TTC549 (cell line): ENCODE measurements around the gene SPON2.

Experiments used
- FAIRE-seq: peaks from 2 replicates; lab custom pipeline; 2012; peaks lifted over from hg19 to GRCh38; lab: Jason Lieb, UNC

Gene SPON2

GRCh38 chr4:1172228-1172851, at the start of gene SPON2:
Gene SPON2 (minus strand): TSS chr4:1172583.
- FAIRE-seq = no peak

DNA sequence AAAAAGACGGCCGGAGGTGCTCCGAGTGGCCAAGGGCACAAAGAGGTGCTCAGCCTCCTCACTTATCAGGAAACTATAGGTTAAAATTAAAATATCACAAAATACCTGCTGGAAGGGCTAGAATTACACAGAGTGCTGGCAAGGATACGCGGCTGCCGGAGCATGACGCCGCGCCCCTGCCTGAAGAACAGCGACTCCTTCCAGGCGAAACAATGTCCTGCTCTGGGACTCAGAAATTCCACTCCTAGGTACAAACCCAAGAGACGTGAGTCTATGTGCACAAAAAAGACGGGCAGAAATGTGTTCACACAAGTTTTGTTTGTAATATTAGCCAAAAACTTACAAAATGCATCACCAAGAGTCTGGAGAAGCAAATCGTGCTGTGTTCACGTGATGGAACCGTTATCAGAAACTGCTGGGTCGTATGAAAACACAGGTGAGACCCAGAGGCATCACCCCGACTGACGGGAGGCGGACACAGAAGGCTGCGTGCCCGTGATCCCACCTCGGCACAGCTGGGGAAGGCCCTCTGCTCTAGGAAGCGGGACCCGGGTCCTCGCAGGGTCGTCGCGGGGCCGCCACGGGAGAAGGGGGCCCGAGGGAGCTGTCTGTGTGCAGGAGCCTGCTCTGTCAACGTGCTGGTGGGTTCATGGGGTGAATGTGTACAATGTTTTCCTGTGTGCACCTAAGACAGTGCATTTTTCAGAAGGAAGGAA, 48.9 kb upstream of the SPON2 start:
- no peak for FAIRE-seq

DNA sequence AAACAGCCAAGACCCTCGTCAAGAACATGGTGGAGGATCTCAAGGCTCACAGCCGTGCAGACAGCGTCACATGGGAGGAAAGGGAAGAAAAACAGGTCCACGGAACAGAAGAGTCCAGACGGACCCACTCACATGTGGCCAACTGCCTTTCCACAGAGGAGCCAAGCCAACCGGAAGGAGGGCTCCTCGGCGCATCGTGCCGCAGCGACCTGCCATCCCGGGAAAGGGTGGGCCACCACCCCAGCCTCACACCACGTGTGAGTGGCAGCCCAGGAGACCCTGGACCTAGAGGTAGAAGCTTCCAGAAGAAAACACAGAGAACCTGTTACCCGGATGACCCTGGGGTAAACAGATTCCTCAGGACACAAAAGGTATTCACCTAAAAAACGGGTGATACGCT, 48.2 kb upstream of the SPON2 start:
- no peak for FAIRE-seq

- no peak for FAIRE-seq
Observed at GRCh38 chr4:1219566-1219950, 47.2 kb upstream of the SPON2 start.

DNA sequence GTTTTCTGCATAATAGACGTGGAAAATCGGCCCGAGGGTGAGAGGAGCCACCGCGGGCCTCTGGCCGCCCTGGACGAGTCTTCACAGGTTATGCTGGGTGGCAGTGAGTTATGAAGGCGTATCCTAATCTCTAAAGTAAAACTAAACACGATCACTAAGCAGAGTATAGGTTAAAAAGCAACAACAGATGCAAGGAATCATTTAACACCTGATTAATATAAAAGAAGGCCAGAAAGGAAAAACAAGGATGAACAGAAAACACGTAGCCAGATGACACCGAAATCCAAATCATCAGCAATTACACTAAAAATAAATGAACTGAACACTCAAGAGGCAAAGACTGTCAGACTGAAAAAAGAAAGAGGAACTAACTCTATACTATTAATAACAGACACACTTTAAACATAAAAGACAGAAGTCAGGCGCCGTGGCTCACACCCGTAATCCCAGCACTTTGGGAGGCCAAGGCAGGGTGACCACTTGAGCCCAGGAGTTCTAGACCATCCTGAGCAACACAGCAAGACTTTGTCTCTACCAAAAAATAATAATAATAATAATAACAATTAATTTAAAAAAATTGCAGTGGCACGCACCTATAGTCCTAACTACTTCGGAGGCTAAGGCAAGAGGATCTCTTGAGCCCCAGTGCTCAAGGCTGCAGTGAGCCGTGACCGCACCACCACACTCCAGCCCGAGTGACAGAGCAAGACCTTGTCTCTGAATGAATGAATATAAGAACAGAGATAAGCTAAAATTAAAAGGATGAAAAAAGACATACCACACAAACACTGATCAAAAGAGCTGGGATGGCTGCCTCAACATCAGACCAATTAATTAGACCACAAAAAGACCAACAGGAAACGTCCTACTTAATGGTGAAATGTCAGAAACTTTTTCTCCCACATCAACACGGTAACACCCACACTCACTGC, 46.5 kb upstream of the SPON2 start:
- FAIRE-seq = no peak

GRCh38 chr4:1217366-1217765, 45.0 kb upstream of the SPON2 start:
- FAIRE-seq = no peak

- FAIRE-seq = no peak
Observed at GRCh38 chr4:1216869-1217294, 44.5 kb upstream of the SPON2 start.

- no peak for FAIRE-seq
Observed at GRCh38 chr4:1216076-1216614, 43.8 kb upstream of the SPON2 start.

GRCh38 chr4:1215141-1216075, 43.0 kb upstream of the SPON2 start:
- no peak for FAIRE-seq

GRCh38 chr4:1214101-1215095, 42.0 kb upstream of the SPON2 start:
- no peak for FAIRE-seq

- no peak for FAIRE-seq
Observed at GRCh38 chr4:1213336-1213995, 41.1 kb upstream of the SPON2 start.

GRCh38 chr4:1212546-1213335, 40.4 kb upstream of the SPON2 start:
- FAIRE-seq = no peak

DNA sequence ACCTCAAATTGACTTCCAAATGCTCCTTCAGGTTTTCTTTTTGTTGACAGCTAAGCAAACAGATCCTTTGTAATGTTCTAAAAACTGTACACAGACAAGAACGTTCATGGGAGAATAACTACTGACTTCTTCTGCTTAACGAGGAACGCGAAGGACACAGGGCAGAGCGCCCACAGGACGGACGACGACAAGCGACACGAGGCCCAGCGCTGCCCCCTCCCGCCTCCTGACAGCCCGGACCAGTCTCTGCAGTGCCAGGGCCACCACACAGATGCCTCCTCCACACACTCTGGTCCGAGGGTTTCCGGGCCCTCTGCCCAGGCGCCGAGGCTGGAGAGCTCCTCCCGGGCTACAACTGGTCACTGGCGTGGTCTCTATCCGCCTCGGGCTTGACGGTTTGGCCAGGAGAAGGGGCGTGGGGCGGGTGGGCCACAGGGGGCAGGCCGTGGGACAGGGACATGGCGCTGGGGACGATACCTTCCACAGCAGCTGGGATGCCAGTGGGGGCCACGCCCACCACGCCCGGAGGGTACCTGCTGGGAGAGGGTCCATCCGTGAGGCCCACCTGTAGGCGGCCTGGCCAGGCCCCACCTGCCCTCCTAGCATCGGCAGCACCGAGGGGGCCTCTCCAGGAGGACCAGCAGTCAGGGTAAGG, 39.6 kb upstream of the SPON2 start:
- FAIRE-seq = no peak

- FAIRE-seq = no peak
Observed at GRCh38 chr4:1211371-1211770, 39.0 kb upstream of the SPON2 start.

GRCh38 chr4:1210971-1211370, 38.6 kb upstream of the SPON2 start:
- FAIRE-seq = no peak

- no peak for FAIRE-seq
Observed at GRCh38 chr4:1210241-1210841, 38.0 kb upstream of the SPON2 start.

- no peak for FAIRE-seq
Observed at GRCh38 chr4:1209821-1210220, 37.4 kb upstream of the SPON2 start.
